HCT116 (cell line): Measurements from ENCODE around the gene CORO2B. TPM values are rescaled to one million over a fixed set of nuclear protein-coding genes. Genes with fewer than 3 reads are reported as not detected.

ENCODE experiments used
- ATAC-seq: fragments of 200-7000 bp; cut with Tn5 transposase; 2 replicates; pipeline ENCODE4 v1.9.1; 2020; ENCODE audit warnings: mild to moderate bottlenecking, moderate library complexity
- BruUV-seq: library from RNA; stranded (reverse); fragments of 400-500 nt; replicated peaks from 2 replicates; lab custom pipeline; 2021; lab: Mats Ljungman, UMichigan
- CTCF ChIA-PET: fragments of 300-600 bp; sonication (Branson Sonifier 250); formaldehyde crosslinking; loops from one replicate; lab custom pipeline; 2021; ENCODE audit warnings: antibody characterized with exemption; lab: Charles Lee
- POLR2A ChIA-PET: fragments of 300-600, 350-600 bp; sonication (Branson Sonifier 250); formaldehyde crosslinking; loops from one replicate; lab custom pipeline; 2021; ENCODE audit warnings: antibody characterized with exemption; lab: Charles Lee
- RAD21 ChIA-PET, 2 experiments: fragments of 300-600 bp; sonication (Branson Sonifier 250); formaldehyde crosslinking; loops; one replicate each; lab custom pipeline; 2023; ENCODE audit warnings: low total read pairs in 2 of 2; ENCODE audit not compliant: uncharacterized antibody in 2 of 2, unreplicated experiment in 2 of 2, low non-redundant PET in 1 of 2; lab: Charles Lee
- DNase-seq: peaks from one replicate; pipeline ENCODE4 v3.0.0-alpha.2; 2010; ENCODE audit warnings: low read depth, low spot score
- H2AFZ ChIP-seq: fragments of 200-600 bp; shearing (Covaris generic), sonication (generic); 2 replicates; pipeline ENCODE4 v1.6.1; 2017; ENCODE audit warnings: low read depth, mixed run types, mixed read lengths, antibody characterized with exemption, low read length; ENCODE audit not compliant: poor library complexity, severe bottlenecking
- H3K27ac ChIP-seq: 2 replicates; pipeline ENCODE4 v1.5.1; 2012; ENCODE audit warnings: low read depth, low read length
- H3K27me3 ChIP-seq: fragments of 200-600 bp; sonication (generic); 2 replicates; pipeline ENCODE4 v1.6.1; 2016; ENCODE audit warnings: mixed run types, low read length, mixed read lengths; ENCODE audit not compliant: insufficient read depth
- H3K36me3 ChIP-seq, 2 experiments: fragments of 200-500 bp in 1 of 2; fragments of 200-600 bp in 1 of 2; sonication (Bioruptor generic) in 1 of 2; sonication (generic) in 1 of 2; 2 replicates each; pipeline versions ENCODE4 v1.5.1 to v1.6.1; 2014 to 2016; ENCODE audit warnings: low read length in 2 of 2, inconsistent platforms in 1 of 2, mixed read lengths in 1 of 2, mixed run types in 1 of 2; ENCODE audit not compliant: insufficient read depth in 2 of 2, control insufficient read depth in 1 of 2
- H3K4me1 ChIP-seq, 2 experiments: fragments of 200-600 bp in 1 of 2; sonication (generic) in 1 of 2; 2 replicates each; pipeline versions ENCODE4 v1.5.1 to v1.6.1; 2012 to 2017; ENCODE audit warnings: low read length in 2 of 2, inconsistent platforms in 1 of 2, mild to moderate bottlenecking in 1 of 2, mixed read lengths in 1 of 2, mixed run types in 1 of 2, moderate library complexity in 1 of 2; ENCODE audit not compliant: insufficient read depth in 2 of 2, control insufficient read depth in 1 of 2
- H3K4me2 ChIP-seq: fragments of 200-600 bp; sonication (generic); 2 replicates; pipeline ENCODE4 v1.6.1; 2017; ENCODE audit warnings: mixed run types, low read length, mixed read lengths
- H3K4me3 ChIP-seq, 2 experiments: fragments of 200-600 bp in 1 of 2; sonication (generic) in 1 of 2; replicated peaks in 1 of 2; 2 replicates each; pipeline ENCODE4 v1.5.1; 2011 to 2016; ENCODE audit warnings: low read length in 2 of 2, control low read depth in 1 of 2, low read depth in 1 of 2, mild to moderate bottlenecking in 1 of 2, mixed read lengths in 1 of 2, mixed run types in 1 of 2
- H3K79me2 ChIP-seq: fragments of 200-600 bp; sonication (generic); 2 replicates; pipeline ENCODE4 v1.6.1; 2017; ENCODE audit warnings: mild to moderate bottlenecking, mixed run types, low read length, moderate library complexity, mixed read lengths; ENCODE audit not compliant: insufficient read depth
- H3K9ac ChIP-seq: fragments of 200-600 bp; sonication (generic); 2 replicates; pipeline ENCODE4 v1.6.1; 2016; ENCODE audit warnings: low read length, mixed read lengths
- H3K9me2 ChIP-seq: fragments of 200-600 bp; sonication (generic), shearing (Covaris generic); 2 replicates; pipeline ENCODE4 v1.6.1; 2017; ENCODE audit warnings: mixed run types, mild to moderate bottlenecking, moderate library complexity; ENCODE audit not compliant: insufficient read depth
- H3K9me3 ChIP-seq, 2 experiments: fragments of 200-500 bp in 1 of 2; fragments of 200-600 bp in 1 of 2; sonication (Bioruptor generic) in 1 of 2; sonication (generic) in 1 of 2; 2 replicates each; pipeline ENCODE4 v1.6.1; 2014 to 2017; ENCODE audit warnings: low read length in 2 of 2, mixed read lengths in 2 of 2, inconsistent platforms in 1 of 2, low read depth in 1 of 2, mild to moderate bottlenecking in 1 of 2, mixed run types in 1 of 2, moderate library complexity in 1 of 2; ENCODE audit not compliant: control insufficient read depth in 1 of 2, insufficient read depth in 1 of 2
- H4K20me1 ChIP-seq: fragments of 200-600 bp; sonication (generic), shearing (Covaris generic); 2 replicates; pipeline ENCODE4 v1.6.1; 2017; ENCODE audit warnings: mixed run types, mild to moderate bottlenecking, moderate library complexity; ENCODE audit not compliant: insufficient read depth
- CBX3 ChIP-seq: IDR thresholded peaks from 2 replicates; pipeline ENCODE4 v1.6.1; 2012; ENCODE audit warnings: low read depth
- CEBPB ChIP-seq: IDR thresholded peaks from 2 replicates; pipeline ENCODE4 v1.6.1; 2012; ENCODE audit warnings: low read depth
- EGR1 ChIP-seq: IDR thresholded peaks from 2 replicates; pipeline ENCODE4 v1.6.1; 2012; ENCODE audit warnings: low read depth
- EZH2 ChIP-seq: fragments of 200-600 bp; sonication (generic); IDR thresholded peaks from 2 replicates; pipeline ENCODE4 v1.6.1; 2017; ENCODE audit warnings: antibody characterized with exemption, mixed run types
- EZH2phosphoT487 ChIP-seq: fragments of 200-600 bp; IDR thresholded peaks from 2 replicates; pipeline ENCODE4 v1.6.1; 2018; ENCODE audit warnings: antibody characterized with exemption, borderline replicate concordance
- JUND ChIP-seq: IDR thresholded peaks from 2 replicates; pipeline ENCODE4 v1.6.1; 2012
- RAD21 ChIP-seq: IDR thresholded peaks from 2 replicates; pipeline ENCODE4 v1.6.1; 2012; ENCODE audit warnings: low read depth, mild to moderate bottlenecking
- SRF ChIP-seq: IDR thresholded peaks from 2 replicates; pipeline ENCODE4 v1.6.1; 2012; ENCODE audit warnings: low read depth
- TCF7L2 ChIP-seq: IDR thresholded peaks from 2 replicates; pipeline ENCODE4 v1.7.0; 2011; ENCODE audit warnings: borderline replicate concordance, inconsistent platforms; ENCODE audit not compliant: insufficient read depth, insufficient read length; ENCODE audit errors: extremely low read depth
- YY1 ChIP-seq: IDR thresholded peaks from 2 replicates; pipeline ENCODE4 v1.6.1; 2011; ENCODE audit warnings: low read length, low read depth, moderate library complexity, mild to moderate bottlenecking; ENCODE audit not compliant: insufficient replicate concordance; ENCODE audit errors: extremely low read depth
- ZFX ChIP-seq: fragments of 450-650 bp; IDR thresholded peaks from 2 replicates; pipeline ENCODE4 v1.6.1; 2017
- ZNF274 ChIP-seq: fragments of 200-500 bp; sonication (Bioruptor generic); IDR thresholded peaks from 2 replicates; pipeline ENCODE4 v1.6.1; 2014; ENCODE audit warnings: mild to moderate bottlenecking, low read depth, low read length, inconsistent platforms
- intact Hi-C: fragments of 100-400 bp; cut with micrococcal nuclease; formaldehyde crosslinking; loops from 2 replicates; pipeline ENCODE4 v1.10.0; 2022
- total RNA-seq: library from RNA; stranded (reverse); gene quantifications from one replicate; pipeline ENCODE4 v1.2.1, GENCODE V29; 2021; ENCODE audit not compliant: unreplicated experiment
- TF ChIP-seq, protein P1 (sequence below): IDR thresholded peaks from 2 replicates; pipeline ENCODE4 v1.6.1; 2012; ENCODE audit warnings: low read depth

The CORO2B gene
- total RNA-seq, 1 experiment from 2014 or later: 2.8 TPM

DNA sequence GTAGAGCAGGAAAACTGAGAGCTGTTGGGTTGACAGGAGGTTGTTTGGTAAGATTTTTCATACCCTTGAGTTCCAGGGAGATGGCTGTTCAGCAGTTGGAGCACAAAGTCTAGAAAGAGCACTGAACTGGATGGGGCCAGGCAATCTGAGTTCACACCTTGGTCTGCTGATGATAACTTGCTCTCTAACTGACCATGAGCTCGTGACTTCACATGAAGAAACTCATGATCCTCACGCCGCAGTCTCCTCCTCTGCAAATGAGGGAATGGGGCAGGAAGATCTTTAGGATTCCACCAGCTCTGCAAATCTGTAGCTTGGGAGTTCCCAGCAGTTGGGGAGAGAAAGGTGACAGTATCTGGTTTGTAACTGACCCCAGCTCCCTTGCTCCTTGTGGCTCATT, 33.7 kb downstream of the CORO2B start:
- intact Hi-C loops: no loop called here
- ATAC-seq (no peak), DNase-seq (no peak)
- H3K79me2 ChIP-seq: no peaks in the 10 kb centered on the region
- H3K27me3 ChIP-seq: no peaks in the 10 kb centered on the region
- ChIA-PET POLR2A (no interaction called here), CTCF (no interaction called here), RAD21 (no interaction called here)
- no peaks in the 10 kb centered on the region for H3K9me3 ChIP-seq
- H3K4me1 ChIP-seq: peaks cover 0 to 15% of the 10 kb centered on the region in 2 experiments; a peak in 2 of 4 replicates
- H2AFZ ChIP-seq: no peak overlapping the region
- H3K4me3 ChIP-seq: no peak overlapping the region
- no peak for TF ChIP-seq ZNF274
- no peak for TF ChIP-seq SRF
- no peak for TF ChIP-seq RAD21
- TF ChIP-seq, protein P1, sequence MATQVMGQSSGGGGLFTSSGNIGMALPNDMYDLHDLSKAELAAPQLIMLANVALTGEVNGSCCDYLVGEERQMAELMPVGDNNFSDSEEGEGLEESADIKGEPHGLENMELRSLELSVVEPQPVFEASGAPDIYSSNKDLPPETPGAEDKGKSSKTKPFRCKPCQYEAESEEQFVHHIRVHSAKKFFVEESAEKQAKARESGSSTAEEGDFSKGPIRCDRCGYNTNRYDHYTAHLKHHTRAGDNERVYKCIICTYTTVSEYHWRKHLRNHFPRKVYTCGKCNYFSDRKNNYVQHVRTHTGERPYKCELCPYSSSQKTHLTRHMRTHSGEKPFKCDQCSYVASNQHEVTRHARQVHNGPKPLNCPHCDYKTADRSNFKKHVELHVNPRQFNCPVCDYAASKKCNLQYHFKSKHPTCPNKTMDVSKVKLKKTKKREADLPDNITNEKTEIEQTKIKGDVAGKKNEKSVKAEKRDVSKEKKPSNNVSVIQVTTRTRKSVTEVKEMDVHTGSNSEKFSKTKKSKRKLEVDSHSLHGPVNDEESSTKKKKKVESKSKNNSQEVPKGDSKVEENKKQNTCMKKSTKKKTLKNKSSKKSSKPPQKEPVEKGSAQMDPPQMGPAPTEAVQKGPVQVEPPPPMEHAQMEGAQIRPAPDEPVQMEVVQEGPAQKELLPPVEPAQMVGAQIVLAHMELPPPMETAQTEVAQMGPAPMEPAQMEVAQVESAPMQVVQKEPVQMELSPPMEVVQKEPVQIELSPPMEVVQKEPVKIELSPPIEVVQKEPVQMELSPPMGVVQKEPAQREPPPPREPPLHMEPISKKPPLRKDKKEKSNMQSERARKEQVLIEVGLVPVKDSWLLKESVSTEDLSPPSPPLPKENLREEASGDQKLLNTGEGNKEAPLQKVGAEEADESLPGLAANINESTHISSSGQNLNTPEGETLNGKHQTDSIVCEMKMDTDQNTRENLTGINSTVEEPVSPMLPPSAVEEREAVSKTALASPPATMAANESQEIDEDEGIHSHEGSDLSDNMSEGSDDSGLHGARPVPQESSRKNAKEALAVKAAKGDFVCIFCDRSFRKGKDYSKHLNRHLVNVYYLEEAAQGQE: no peak
- no peak for TF ChIP-seq TCF7L2
- TF ChIP-seq CEBPB: no peak
- TF ChIP-seq EGR1: no peak
- TF ChIP-seq CBX3: no peak
- TF ChIP-seq JUND: no peak
- no peak for TF ChIP-seq YY1
- TF ChIP-seq ZFX: no peak
- no peak for TF ChIP-seq EZH2phosphoT487
- no peak for TF ChIP-seq EZH2
- H3K27ac ChIP-seq: no peak overlapping the region
- no peak overlapping the region for H3K9ac ChIP-seq
- H3K4me2 ChIP-seq: no peak overlapping the region
- no peaks in the 10 kb centered on the region for H3K36me3 ChIP-seq
- no peaks in the 10 kb centered on the region for H3K9me2 ChIP-seq
- no peaks in the 10 kb centered on the region for H4K20me1 ChIP-seq
- no TSS peak for BruUV-seq
